Stimulated activated CD8-positive, alpha-beta memory T cell treated with anti-CD3 and anti-CD28 coated beads, Interleukin-4, amount 100 ng/mL, for 48 hours (primary cell): ENCODE results near the gene CD300LG.
"Not testable (repeated sequence)": the region's sequence is repeated elsewhere in the genome, so short reads cannot be mapped to it uniquely, and the experiment has no call there.

Experiments used
- DNase-seq: peaks from one replicate; pipeline ENCODE4 v3.0.0-alpha.2; 2020

Gene CD300LG, protein sequence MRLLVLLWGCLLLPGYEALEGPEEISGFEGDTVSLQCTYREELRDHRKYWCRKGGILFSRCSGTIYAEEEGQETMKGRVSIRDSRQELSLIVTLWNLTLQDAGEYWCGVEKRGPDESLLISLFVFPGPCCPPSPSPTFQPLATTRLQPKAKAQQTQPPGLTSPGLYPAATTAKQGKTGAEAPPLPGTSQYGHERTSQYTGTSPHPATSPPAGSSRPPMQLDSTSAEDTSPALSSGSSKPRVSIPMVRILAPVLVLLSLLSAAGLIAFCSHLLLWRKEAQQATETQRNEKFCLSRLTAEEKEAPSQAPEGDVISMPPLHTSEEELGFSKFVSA

GRCh38 chr17:43846963-43847371 is at the start of gene CD300LG:
TSS of gene CD300LG (plus strand) at chr17:43847176. CDS start at chr17:43847217, 41 bp downstream.
- DNase-seq, result no peak

DNA sequence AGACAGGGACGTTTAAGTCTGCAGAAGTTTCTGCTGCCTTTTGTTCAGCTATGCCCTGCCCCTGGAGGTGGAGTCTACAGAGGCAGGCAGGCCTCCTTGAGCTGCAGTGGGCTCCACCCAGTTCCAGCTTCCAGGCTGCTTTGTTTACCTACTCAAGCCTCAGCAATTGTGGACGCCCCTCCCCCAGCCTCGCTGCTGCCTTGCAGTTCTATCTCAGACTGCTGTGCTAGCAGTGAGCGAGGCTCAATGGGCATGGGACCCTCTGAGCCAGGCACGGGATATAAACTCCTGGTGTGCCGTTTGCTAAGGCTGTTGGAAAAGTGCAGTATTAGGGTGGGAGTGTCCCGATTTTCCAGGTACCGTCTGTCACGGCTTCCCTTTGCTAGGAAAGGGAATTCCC is 49.0 kb upstream of the CD300LG start:
- not testable (repeated sequence) for DNase-seq

GRCh38 chr17:43799047-43799446 is 47.9 kb upstream of the CD300LG start:
- no peak for DNase-seq

- no peak for DNase-seq
Measured at GRCh38 chr17:43800736-43801135, 46.2 kb upstream of the CD300LG start.

DNA sequence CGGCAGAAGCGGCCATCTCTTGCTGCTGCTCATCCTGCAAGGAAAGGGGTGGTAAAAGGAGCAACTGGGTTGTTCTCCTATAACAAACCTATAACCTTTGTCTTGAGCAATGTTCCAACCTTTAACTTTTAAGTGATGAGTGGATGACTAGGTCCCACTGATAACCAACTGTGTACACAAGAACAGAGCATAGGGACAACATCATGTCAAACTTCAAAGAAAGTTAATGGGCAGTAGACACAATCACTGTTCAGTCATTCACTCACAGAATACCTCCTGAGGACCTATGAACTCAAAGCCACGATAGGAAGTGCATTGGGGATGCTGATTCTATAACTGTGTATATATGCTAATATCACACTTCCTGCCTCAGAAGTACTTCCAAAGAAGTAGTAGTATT is 45.1 kb upstream of the CD300LG start:
- DNase-seq, result no peak

DNA sequence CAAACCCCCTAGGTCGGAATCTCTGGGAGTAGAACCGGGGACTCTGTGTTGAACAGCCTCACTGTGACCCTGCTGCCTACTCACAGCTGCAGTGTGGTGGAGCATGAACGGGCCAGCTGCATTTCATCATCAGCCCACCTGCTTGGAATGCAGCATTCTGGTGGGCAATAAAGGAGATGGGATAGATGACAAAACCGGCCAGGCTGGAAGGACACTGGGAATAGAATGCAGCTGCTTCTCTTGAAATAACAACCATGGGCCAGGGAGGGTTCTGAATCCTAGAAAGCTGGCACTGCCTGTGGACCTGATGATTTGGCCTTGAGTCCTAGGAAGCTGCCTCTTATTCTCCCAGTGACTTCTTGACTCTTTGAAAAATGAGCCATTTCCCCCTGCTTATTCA is 43.2 kb upstream of the CD300LG start:
- DNase-seq, result no peak

DNA sequence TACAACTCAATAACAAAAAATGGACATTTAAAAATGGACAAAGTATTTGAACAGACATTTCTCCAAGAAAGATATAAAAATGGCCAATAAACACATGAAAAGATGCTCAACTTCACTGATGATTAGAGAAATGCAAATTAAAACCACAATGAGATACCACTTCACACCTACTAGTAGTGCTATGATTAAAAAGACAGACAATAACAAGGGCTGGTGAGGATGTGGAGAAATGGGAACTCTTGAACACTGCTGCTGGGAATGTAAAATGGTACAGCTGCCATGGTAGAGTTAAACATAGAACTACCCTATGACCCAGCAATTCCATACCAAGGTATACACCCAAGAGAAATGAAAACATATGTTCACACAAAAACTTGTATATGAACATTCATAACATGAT is 41.9 kb upstream of the CD300LG start:
- no peak for DNase-seq

DNA sequence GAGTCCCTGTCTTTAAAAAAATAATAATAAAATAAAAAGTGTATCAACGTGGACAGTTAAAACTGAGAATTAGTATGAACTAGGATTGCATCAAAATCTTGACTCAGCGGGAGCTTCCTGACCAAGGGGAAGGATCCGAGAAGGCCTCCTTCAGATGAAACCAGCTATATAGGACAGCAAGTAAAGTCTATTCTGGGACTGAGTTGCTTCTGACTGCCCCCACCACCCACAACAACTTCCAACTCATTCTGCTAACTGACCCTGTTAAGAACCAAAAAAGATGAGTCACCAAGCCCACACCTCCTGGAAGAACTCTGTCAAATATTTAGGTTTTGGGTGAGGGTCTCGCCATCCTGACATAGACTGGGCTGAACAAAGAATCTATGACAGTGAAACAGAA is 38.9 kb upstream of the CD300LG start:
- DNase-seq, result no peak

DNA sequence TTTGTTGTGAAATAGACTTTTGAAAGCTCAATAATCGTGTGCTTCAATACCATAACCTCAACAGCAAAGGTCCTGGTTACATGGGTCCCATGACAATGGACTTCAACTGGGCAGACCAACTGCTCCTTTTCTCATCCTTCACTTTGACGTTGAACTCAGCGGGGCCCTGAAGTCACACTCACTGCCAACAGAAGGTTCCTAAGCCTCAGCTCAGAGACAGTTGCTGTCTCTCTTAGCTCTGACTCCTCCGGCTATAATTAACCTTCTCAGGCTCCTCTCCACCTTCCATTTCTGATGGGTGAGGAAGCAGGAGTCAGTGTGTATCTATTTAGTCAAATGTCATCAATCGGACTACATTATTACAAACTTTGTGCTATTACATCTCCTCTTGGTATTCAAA is 37.9 kb upstream of the CD300LG start:
- no peak for DNase-seq

DNA sequence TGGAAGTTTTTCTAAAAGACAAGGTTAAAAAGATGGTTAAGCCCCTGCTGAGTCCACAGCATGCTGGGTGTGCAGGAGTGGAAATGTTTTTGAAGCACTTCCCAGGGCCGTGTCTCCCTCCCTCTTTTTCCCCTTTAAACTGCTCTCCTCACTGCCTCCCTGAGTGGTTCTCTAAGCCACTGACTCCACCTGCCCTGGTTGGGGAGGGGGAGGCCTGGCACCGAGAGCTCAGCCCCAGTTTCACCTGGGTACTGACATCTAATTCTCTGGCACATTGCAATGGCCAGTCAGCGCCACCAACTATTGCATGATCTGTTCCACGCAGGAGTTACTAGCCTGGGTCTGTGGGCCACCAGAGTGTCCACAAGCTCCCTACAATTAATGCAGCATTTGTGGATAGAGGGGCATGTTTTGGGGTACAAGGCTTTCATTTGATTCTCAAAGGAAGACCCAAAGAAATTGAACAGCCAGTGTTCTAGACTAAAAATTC is 36.7 kb upstream of the CD300LG start:
- no peak for DNase-seq

DNA sequence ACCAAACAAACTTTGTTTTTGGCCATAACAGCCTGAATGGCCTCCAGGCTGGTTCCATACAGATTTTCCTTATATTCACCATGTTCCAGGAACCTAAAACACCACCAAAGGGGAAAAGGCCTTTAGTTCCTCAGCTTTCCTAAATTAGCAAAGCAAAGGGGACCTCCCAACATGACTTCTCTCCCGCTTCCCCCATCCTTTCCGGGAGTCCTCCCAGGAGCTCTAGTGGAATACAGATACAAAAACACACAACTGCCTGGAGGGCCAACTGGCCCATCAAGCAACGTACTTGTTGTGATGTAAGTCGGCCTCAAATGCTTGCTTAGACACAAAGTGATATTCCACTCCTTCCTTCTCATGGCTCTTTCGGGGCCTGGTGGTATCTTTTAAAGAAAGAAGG is 36.2 kb upstream of the CD300LG start:
- no peak for DNase-seq

DNA sequence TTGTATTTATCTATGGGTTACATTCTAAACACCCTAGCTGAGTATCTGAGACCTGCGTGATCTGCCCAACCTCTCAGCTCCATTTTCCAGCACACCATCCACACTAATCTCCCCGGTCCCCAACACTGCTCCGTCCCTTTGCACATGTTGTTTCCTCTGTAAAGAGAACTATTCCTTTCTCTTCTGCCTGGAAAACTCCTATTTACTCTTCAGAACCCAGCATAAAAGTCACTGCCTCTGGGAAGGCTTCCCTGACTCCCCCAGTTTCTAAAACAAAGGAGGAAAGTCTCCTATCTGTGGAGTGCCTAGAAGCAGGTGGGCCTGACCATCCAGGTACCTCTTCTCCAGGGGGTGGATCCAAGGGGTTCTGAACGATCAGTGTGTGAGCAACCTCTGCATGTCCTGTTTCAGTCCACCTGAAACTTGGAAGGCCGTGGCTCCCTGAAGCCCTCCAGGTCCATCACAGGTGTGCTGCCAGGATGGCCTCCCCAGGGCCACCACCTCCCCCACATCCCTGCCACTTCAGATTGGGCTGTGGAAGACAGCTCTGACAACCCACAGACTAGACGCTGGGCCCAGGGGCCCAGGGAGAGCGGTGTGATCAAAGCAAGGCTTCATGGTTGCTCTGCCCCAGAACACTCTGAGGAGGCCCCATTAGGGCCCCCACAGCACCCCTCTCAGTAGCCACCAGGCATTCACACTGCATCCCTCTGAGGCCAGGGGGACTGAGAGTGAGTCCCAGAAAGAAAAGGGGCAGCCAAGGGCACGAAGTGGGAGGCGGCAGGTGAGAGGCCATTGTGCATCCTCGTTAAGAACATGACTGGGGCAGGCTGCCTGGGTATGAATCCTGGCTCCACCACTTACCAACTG is 34.3 kb upstream of the CD300LG start:
- DNase-seq, result no peak

DNA sequence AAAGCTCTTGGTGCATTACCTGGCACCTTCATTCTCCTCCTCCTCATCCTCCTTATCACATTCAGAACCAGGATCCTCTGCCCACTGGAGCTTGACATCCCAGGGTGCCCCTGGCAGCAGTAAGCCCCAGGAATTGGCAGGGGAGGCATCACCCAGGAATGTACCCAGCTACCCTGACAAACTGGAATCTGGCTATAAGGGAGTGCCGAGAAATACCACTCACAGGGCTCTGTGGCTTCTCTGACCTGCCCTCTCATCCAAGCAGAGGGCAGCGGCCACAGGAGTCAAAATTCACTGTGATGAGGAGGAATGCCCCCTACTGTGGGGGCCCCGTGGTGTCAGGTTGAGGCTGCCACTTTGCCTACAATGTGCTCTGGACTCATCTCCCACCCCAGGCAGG is 33.6 kb upstream of the CD300LG start:
- DNase-seq, result no peak

DNA sequence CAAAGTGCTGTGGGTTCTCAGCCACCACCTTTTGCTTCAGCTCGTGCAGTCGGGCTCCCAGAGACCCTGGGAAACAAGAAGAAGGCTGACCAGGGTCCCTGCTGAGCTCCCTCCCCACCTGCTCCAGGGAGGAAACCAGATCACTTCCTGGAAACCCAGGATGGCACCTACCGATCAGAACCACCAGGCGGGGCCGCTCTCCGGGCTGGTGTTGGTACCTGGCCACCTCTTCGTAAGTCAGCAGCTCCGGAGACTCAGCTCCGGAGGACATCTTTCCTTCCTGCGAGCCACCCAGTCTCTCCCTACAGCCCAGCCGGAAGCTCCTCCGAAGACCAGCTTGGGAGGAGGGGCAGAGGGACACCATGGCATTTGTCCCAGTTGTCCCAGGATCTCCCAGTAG is 33.0 kb upstream of the CD300LG start:
- DNase-seq, result no peak

- DNase-seq, result no peak
Measured at GRCh38 chr17:43814714-43815113, 32.3 kb upstream of the CD300LG start.

- no peak for DNase-seq
Measured at GRCh38 chr17:43816336-43817320, 30.3 kb upstream of the CD300LG start.

DNA sequence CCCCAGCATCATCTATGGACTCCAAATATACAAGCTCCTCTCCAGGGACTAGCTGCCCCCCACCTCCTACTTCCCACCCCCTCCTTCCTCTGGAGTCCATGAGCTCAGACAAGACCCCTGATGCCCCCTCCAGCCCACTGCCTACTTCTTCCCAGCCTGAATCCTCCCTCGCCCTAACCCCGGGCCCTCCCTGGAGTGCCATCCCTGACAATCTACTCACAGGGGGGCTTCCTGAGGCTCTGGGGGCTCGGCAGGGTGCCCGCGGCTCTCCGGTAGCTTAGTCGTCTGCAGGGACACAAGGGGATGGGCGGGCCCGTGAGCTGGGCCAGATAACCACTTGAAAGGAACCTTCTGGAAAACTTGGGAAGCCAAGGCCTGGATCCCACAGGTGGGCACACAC is 29.1 kb upstream of the CD300LG start:
- no peak for DNase-seq

- no peak for DNase-seq
Measured at GRCh38 chr17:43818966-43819365, 28.0 kb upstream of the CD300LG start.

DNA sequence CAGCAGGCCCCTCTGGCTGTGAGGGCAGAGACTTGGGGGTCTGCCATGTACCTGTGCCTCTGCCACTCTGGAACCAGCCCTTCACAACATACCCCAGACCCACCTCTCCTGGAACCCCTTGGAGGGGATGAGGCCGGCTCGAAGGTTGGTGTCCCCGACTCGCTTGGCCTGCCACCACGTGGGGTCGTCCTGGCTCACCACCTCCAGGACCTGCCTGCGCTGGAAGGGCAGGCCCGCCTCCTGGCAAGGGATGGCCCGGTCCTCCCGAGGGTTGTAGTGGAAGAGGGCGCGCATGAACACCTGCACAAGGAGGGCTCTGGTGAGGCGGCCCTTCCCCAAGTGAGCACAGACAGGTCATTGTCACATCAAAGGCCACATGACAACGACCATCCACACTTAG is 26.2 kb upstream of the CD300LG start:
- no peak for DNase-seq

- DNase-seq, result no peak
Measured at GRCh38 chr17:43822570-43823190, 24.3 kb upstream of the CD300LG start.

DNA sequence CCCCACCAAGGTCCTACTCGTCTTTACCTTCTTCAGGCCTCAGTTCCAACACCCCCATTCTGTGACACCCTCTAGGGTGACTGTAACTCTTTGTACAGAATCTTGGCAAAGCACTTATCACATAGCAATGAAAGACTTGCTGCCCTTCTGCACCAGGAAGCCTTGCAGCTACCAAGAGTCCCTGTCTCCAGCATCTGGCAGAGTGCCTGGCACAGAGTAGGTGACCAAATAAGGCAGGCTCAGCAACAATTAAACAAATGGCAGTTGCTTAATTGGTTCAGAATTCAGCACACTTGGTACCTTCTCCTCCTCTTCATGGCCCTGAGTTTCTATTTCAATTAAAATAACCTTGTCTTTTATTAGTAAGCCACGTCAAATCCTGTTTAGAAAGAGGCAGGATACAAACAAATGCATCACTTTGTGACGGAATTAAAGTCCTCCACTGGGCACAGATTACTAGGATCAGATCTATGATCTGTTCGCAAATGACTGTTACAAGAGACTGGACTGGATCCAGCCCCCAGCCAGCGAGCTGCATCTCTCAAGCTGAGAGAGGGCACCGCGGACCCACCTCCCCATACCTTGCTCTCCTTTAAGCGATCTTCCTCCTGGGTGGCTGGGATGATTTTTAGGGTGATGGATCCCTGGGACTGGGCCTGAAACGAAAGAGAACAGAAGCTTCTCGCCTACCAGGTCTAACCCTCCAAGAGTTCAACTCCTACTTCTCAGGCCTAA is 23.5 kb upstream of the CD300LG start:
- no peak for DNase-seq

GRCh38 chr17:43825567-43825966 is 21.4 kb upstream of the CD300LG start:
- DNase-seq, result no peak
